Stimulated activated naive CD4-positive, alpha-beta T cell (primary cell): ENCODE data around the gene POC1A.

Source experiments
- DNase-seq, 6 experiments: peaks; one replicate each; lab custom pipeline; 2025; lab: John Stamatoyannopoulos, UW

POC1A gene

DNA sequence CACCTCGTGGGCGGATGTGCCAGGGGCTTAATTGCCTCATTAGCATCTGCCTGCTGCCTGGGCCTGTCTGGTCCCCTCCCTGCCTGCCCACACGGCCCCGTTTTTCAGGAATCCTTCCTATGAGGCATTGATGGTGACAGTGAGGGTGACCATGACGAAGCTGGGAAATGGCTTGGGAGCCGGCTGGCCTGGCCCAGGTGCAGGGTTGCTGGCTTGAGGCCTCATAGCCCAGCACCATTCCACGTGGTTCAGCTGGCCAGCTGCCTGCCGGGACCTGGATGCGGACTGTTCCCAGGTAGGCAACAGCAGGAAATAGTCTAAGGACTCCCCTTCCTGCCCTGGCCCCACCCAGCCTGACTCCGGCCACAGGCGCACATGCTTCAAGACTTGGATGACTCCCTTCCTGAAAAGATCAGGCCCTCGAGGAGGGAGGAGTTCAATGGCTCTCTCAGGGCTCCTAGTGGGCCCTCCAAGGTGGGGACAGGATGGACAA is 88.9 kb downstream of the POC1A start:
- DNase-seq, result no peak

DNA sequence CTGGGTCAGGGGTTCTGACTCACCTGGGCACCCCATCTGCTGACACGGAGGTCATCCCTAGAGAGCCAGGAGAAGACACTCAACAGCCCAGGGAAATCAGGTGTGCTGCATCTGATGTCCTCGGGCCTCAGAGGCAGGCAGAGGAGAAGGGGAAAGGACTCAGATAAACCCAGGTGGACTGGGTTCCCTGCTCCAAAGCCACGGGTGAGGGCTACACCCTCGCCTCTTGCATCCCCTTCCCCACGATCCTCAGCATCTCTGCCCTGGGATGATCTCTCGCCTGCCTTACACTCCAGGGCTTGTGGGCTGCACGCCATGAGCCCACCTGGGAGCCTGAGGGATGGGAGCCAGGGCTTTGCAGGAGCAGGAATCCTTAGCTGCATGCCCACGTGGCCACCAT is 89.7 kb downstream of the POC1A start:
- no peak for DNase-seq

DNA sequence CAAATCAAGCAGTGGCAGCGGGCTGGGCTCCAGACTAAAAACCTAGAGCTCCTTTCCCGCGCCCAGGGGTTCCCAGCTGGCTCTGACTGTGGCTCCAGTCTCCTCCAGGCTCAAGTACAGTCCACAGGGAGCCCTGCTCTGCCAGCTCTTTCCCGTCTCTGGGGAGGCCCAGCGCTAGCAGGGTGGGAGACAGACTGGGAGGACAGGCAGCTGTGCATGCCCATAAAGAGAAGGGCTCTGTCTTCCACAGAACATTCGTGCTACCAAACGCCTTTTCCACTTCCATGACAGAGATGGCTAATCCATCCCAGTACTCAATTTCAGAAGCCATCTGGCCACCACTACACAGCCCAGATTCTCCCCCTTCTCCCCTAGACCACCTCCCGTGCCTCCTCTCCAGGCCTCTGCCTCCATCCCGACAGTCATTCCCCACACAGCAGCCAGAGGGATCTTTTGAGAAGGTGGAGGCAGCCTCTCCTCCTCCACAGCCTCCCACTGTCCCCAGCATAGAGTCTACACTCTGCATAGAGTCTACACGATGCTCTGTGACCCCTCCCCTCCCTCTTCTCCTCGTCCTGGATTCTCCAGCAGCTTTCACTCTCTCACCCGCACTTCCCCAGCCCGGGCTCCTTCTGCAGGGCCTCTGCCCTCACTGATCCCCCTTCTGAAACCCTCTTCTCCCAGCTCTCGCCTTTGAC is 91.0 kb downstream of the POC1A start:
- no peak for DNase-seq

GRCh38 chr3:52062505-52062904 is 91.7 kb downstream of the POC1A start:
- no peak for DNase-seq

DNA sequence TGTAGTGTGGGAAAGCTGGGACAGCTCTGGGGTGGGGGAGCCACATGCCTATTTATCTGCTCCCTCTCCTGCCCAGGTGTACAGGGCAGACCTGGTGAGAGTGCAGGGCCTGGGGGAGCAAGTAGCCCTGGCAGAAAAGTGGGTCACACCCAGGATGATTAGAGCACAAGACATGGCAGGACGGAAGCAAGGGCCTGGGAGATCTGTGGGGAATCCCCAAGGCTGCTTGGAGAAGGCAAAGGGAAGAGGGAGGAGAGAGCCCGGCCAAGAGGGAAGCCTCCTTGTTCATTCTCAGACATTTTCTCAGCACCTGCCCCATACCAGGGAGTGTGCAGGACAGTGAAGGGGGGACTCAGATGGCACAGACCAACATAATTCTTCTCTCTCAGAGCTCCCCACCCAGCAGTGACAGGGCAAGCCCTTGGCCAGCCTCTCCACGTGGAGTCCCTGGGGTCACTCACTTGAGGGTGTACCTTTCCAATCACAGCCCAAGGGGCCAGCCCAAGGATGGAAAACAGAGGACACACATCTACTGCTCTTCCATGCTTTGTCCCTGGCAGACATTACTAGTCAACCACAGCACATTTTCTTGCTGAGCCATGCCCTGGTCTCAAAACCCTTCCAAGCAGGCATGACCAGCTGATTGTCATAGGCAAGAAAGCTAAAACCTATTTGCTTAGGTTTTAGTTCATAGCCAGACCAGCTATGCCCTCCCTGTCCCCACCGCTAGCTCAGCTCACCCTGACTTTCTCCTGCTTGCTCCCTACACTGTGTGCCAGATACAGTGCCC is 92.9 kb downstream of the POC1A start:
- no peak for DNase-seq

DNA sequence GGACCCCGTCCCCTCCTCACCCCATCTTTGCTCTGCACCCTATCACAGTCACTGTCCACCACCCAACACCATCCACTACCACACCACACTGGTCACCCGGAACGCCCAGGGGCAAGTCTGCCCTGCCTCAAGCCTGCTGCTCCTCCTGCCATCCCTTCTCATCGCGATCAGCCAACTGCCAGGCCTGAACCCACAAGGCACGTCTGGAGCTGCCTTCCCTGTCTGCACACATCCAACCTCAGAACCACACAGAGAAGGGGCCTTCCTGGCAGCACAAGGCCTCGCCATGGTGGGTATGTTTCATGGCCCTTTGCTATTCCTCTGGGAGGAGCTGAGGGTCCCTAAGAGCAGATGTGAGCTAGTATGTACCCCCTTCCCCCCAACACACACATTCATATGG is 94.4 kb downstream of the POC1A start:
- DNase-seq, result no peak

DNA sequence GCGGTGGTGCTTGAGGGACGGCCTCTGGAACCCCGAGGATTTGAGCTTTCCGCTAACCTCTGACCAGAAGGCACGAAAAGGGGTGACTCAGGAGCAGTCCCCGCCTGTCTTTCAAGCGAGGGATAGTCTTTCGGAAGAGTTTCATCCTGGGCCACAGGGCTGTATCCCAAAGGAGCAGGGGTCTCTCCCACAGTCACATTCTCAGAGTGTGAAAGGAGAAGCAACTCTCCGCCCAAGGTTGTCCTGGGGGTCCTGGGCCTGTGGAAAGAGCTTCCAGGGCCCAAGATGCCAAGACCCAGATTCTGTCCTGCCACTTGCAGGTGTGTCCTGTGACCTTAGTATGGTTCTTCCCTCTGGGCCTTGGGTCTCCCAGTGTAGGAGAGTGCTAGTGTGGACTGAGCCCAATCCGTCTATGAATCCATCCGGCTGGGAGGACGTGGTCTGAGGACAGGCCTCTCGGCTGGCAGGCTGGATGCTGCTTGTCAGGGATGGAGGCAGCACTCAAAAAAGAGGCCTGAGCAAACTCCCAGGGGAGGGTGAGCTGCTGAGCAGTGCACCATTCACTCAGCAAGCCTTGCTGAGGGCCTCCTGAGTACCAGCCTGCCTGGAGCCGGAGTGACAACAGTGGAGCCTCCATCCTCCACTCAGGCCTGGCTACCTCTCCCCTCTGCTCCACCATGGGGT is 96.3 kb downstream of the POC1A start:
- DNase-seq, result no peak

DNA sequence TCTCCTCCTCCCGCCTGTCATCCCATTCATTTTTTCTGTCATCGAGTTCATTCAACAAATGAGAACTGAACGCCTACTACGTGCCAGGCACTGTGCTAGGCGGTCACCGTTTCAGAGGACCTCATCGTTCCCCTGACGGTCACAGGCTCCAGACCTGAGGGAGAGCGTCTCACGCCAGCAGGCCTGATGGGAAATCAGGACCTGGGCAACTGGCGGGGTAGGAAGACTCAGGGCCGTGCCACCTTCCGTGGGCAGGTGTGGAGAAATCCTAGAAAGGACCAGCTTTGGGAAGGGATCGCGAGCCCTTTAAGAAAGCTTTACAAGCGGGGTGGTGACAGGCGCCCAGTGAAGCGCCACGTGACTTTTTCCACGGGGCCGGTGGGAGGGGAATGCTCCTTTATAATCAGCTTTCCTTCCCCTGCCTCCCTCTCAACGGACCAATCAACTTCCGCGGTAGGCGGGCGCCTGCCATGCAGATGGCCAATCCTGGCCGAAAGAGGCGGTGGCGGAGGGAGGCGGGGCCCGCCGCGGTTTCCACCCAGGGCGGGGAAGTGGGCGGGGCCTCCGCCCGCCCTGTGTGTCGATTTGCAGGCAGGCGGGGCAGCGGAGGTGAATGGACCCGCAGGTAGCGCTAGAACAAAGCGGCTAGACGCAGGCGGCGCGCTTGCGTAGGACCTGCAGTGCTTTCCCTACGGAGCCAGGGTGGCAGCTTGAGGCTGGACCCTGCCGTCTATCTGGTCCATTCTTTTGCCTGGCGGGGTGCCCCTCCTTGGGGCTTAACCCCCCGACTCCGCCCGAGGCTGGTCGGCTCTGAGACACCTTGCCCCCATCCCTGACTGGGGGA is 97.0 kb downstream of the POC1A start:
- DNase-seq, result peak; percentile 96 to 99 (median 98)

DNA sequence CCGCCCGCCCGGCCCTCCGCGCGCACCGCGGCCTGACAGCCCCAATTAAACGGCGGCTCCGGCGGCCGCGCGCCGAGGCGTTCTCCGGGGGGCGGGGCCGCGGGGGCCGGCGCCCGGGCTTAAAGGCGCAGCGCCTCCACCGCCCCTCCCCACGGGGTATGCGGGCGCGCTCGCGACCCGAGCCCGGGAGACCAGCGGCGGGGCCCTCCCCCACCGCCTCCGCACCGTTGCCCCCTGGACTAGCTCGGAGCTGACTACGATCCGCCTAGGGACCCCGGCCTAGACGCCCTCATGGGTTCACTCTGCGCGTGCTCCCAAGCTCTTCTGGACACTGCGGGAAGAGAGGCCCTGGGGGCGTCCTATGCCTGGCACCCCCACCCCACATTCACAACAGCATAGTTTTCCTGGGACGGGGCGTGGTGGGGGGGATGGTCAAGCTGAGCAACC is 97.7 kb downstream of the POC1A start, which contains the start of gene DUSP7:
TSS of gene DUSP7 (minus strand) at position 51 of the 447 bp plus-strand sequence. CDS start 205 bp downstream, outside the sequence.
- DNase-seq, result peak; percentile 55 to 79 (median 68)

GRCh38 chr3:52055537-52056351 is 98.5 kb downstream of the POC1A start:
- DNase-seq, result peak; percentile 16 to 67 (median 51)

GRCh38 chr3:52054661-52055511 is 99.3 kb downstream of the POC1A start:
- peak in 4 of 6 experiments; percentile 20 to 39 (median 28) for DNase-seq

- DNase-seq, result peak in 4 of 6 experiments; percentile 5 to 52 (median 24)
Observed at GRCh38 chr3:52053307-52054304, 100.6 kb downstream of the POC1A start.

DNA sequence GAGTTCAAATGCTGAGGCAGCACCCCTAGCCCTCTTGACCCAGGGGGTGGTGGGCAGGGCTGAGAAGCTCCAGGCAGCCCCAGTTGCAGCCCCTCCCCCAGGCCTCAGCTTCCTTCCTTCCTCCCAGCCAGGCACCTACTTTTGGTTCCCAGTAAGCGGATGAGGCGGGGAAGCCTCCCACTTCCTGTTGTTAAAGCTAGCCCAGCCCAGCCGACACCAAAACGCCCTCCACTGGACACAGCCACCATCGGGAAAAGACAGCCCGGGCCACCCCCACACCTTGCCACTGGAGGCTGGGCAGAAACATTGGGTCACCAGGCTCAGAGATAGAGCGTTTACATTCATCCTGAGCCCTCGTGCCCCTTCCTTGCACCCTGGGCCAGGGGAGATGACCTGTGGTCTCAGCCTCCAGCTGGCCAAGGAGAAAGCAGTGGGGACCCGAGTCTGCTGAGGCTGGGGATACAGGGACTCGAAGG is 101.4 kb downstream of the POC1A start:
- DNase-seq, result peak in 3 of 6 experiments; percentile 15 to 46 (median 30)

- DNase-seq, result no peak
Observed at GRCh38 chr3:52051444-52051843, 102.8 kb downstream of the POC1A start.

GRCh38 chr3:52050571-52050970 is 103.7 kb downstream of the POC1A start:
- DNase-seq, result no peak

DNA sequence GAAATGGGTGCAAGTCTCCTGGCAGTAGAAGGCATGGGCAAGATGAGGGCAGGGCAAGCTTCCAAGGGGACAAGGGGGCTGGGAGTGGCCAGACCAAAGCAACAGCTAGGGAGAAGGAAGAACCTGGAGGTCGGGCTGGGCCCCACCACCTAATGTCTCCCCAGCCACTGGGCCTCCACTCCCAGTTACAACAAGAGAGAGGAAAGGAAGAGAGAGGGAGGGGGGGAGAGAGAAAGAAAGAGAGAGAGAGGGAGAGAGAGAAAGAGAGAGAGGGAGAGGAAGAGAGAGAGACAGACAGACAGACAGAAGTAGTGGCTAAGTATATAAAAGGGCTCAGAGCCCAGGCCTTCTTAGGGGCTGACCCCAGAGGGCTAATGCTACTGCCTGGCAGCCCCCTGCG is 104.7 kb downstream of the POC1A start:
- DNase-seq, result no peak

- DNase-seq, result no peak
Observed at GRCh38 chr3:52047295-52047960, 106.8 kb downstream of the POC1A start.

GRCh38 chr3:52046902-52047239 is 107.4 kb downstream of the POC1A start:
- no peak for DNase-seq
